C1 segment of cervical spinal cord (tissue), 14 donors: ENCODE measurements around the gene IQCE.
"Not testable (repeated sequence)": the region's sequence is repeated elsewhere in the genome, so short reads cannot be mapped to it uniquely, and the experiment has no call there.

ENCODE experiments used
- DNase-seq, 14 donors: peaks; one replicate each; lab custom pipeline; 2025; lab: John Stamatoyannopoulos, UW

Gene IQCE

GRCh38 chr7:2521341-2521745, 37.4 kb upstream of the IQCE start:
- DNase-seq: no peak

GRCh38 chr7:2521952-2522591, 36.7 kb upstream of the IQCE start:
- DNase-seq: peak in 5 of 14 donors; percentile 16 to 56 (median 26)

GRCh38 chr7:2522780-2523433, 35.9 kb upstream of the IQCE start:
- DNase-seq: no peak

- DNase-seq: peak in 1 of 14 donors; percentile 59
Measured at GRCh38 chr7:2523461-2523936, 35.3 kb upstream of the IQCE start.

- DNase-seq: peak in 12 of 14 donors; percentile 32 to 94 (median 82)
Measured at GRCh38 chr7:2523941-2524807, 34.6 kb upstream of the IQCE start.

GRCh38 chr7:2524808-2525657, 33.7 kb upstream of the IQCE start:
- DNase-seq: no peak

GRCh38 chr7:2525658-2526630, 32.8 kb upstream of the IQCE start:
- peak in 3 of 14 donors; percentile 20 to 35 (median 35) for DNase-seq

GRCh38 chr7:2526659-2527504, 31.9 kb upstream of the IQCE start:
- DNase-seq: no peak

GRCh38 chr7:2527505-2528467, 31.0 kb upstream of the IQCE start:
- DNase-seq: no peak

GRCh38 chr7:2528481-2529095, 30.2 kb upstream of the IQCE start:
- DNase-seq: no peak

GRCh38 chr7:2529161-2530070, 29.4 kb upstream of the IQCE start:
- peak in 10 of 14 donors; percentile 18 to 82 (median 64) for DNase-seq

GRCh38 chr7:2530071-2530987, 28.4 kb upstream of the IQCE start:
- peak in 5 of 14 donors; percentile 40 to 71 (median 56) for DNase-seq

GRCh38 chr7:2530994-2531795, 27.6 kb upstream of the IQCE start:
- peak in 2 of 14 donors; percentile 45 to 53 for DNase-seq

GRCh38 chr7:2531796-2532110, 27.0 kb upstream of the IQCE start:
- DNase-seq: not testable (repeated sequence)
